Neural cell (in vitro differentiated cells): ENCODE data around the gene DEDD.

ENCODE experiments used
- EP300 ChIP-seq: fragments of 450-650 bp; conservative IDR thresholded peaks from 2 replicates; pipeline ENCODE4 v1.6.1; 2014; ENCODE audit warnings: antibody characterized with exemption, mild to moderate bottlenecking, moderate library complexity; ENCODE audit not compliant: poor library complexity, severe bottlenecking
- EZH2 ChIP-seq: fragments of 200-600, 300-800 bp; shearing (Covaris generic), sonication (generic); IDR thresholded peaks from 2 replicates; pipeline ENCODE4 v1.6.1; 2014; ENCODE audit warnings: antibody characterized with exemption, low read length, borderline replicate concordance, mild to moderate bottlenecking; ENCODE audit not compliant: insufficient read depth, poor library complexity, severe bottlenecking
- TAF1 ChIP-seq: IDR thresholded peaks from 2 replicates; pipeline ENCODE4 v1.6.1; 2012; ENCODE audit warnings: low read depth
- TF ChIP-seq, protein P1 (sequence below): fragments of 450-650 bp; IDR thresholded peaks from 2 replicates; pipeline ENCODE4 v1.5.1; 2014; ENCODE audit warnings: antibody characterized with exemption, mild to moderate bottlenecking, moderate library complexity; ENCODE audit not compliant: poor library complexity, severe bottlenecking

- TF ChIP-seq, protein P1, sequence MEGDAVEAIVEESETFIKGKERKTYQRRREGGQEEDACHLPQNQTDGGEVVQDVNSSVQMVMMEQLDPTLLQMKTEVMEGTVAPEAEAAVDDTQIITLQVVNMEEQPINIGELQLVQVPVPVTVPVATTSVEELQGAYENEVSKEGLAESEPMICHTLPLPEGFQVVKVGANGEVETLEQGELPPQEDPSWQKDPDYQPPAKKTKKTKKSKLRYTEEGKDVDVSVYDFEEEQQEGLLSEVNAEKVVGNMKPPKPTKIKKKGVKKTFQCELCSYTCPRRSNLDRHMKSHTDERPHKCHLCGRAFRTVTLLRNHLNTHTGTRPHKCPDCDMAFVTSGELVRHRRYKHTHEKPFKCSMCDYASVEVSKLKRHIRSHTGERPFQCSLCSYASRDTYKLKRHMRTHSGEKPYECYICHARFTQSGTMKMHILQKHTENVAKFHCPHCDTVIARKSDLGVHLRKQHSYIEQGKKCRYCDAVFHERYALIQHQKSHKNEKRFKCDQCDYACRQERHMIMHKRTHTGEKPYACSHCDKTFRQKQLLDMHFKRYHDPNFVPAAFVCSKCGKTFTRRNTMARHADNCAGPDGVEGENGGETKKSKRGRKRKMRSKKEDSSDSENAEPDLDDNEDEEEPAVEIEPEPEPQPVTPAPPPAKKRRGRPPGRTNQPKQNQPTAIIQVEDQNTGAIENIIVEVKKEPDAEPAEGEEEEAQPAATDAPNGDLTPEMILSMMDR, result no peak
- TF ChIP-seq EZH2 (no peak), EP300 (peak; percentile 55), TAF1 (no peak)
Observed at GRCh38 chr1:161098210-161099068, 34.0 kb downstream of the DEDD start, which contains the start of gene KLHDC9.
